Chondrocyte (in vitro differentiated cells): ENCODE measurements around the gene PLCB2. TPM values are rescaled to one million over a fixed set of nuclear protein-coding genes. Genes with fewer than 3 reads are reported as not detected.

ENCODE experiments used
- DNase-seq: peaks from one replicate; pipeline ENCODE4 v3.0.0; 2021; ENCODE audit warnings: mixed read lengths, low spot score
- H3K27ac Mint-ChIP-seq: one replicate; pipeline ENCODE4 v1.8.0; 2021; ENCODE audit warnings: mild to moderate bottlenecking, moderate library complexity, mixed read lengths; ENCODE audit not compliant: unreplicated experiment
- H3K27me3 Mint-ChIP-seq: 2 replicates; pipeline ENCODE4 v1.8.0; 2021; ENCODE audit warnings: low read depth, mixed read lengths
- H3K36me3 Mint-ChIP-seq: 2 replicates; pipeline ENCODE4 v1.8.0; 2021; ENCODE audit warnings: low read depth, mixed read lengths
- H3K4me1 Mint-ChIP-seq: 2 replicates; pipeline ENCODE4 v1.8.0; 2021; ENCODE audit warnings: low read depth, mild to moderate bottlenecking, mixed read lengths
- H3K4me3 Mint-ChIP-seq: one replicate; pipeline ENCODE4 v1.8.0; 2021; ENCODE audit warnings: mild to moderate bottlenecking, moderate library complexity, mixed read lengths; ENCODE audit not compliant: unreplicated experiment
- H3K9me3 Mint-ChIP-seq: 2 replicates; pipeline ENCODE4 v1.8.0; 2021; ENCODE audit warnings: low read depth, mixed read lengths
- CTCF ChIP-seq: fragments of 200-600 bp; sonication (generic); IDR thresholded peaks from 2 replicates; pipeline ENCODE4 v1.5.0; 2021; ENCODE audit warnings: antibody characterized with exemption, mild to moderate bottlenecking, moderate library complexity
- total RNA-seq: library from RNA; stranded (reverse); gene quantifications from 3 replicates; pipeline ENCODE4 v1.2.1, GENCODE V29; 2021

The PLCB2 gene
- total RNA-seq, 1 donor from 2014 or later = 2.8 TPM

- no peaks in the 10 kb centered on the region for H3K36me3 Mint-ChIP-seq
- H3K4me1 Mint-ChIP-seq = peaks cover 6% of the 10 kb centered on the region
- no peak overlapping the region for H3K27ac Mint-ChIP-seq
- DNase-seq = no peak
- no peak overlapping the region for H3K4me3 Mint-ChIP-seq
- H3K9me3 Mint-ChIP-seq = no peaks in the 10 kb centered on the region
- peaks cover 7% of the 10 kb centered on the region for H3K27me3 Mint-ChIP-seq
- no peak for TF ChIP-seq CTCF
These were observed 53.3 kb downstream of the PLCB2 start for GRCh38 chr15:40254452-40254851.

- no peaks in the 10 kb centered on the region for H3K36me3 Mint-ChIP-seq
- H3K27ac Mint-ChIP-seq = no peak overlapping the region
- H3K27me3 Mint-ChIP-seq = peaks cover 7% of the 10 kb centered on the region
- no peak for TF ChIP-seq CTCF
- no peaks in the 10 kb centered on the region for H3K9me3 Mint-ChIP-seq
- peak overlapping the region; percentile 70 for H3K4me3 Mint-ChIP-seq
- DNase-seq = peak; percentile 91
- peaks cover 6% of the 10 kb centered on the region for H3K4me1 Mint-ChIP-seq
These were observed 54.5 kb downstream of the PLCB2 start for GRCh38 chr15:40253167-40253790.

- Mint-ChIP-seq H3K4me1 (peaks cover 6% of the 10 kb centered on the region), H3K27ac (no peak overlapping the region), H3K9me3 (no peaks in the 10 kb centered on the region), H3K27me3 (peaks cover 7% of the 10 kb centered on the region), H3K4me3 (peak overlapping the region; percentile 70), H3K36me3 (no peaks in the 10 kb centered on the region)
- peak; percentile 43 for TF ChIP-seq CTCF
- DNase-seq = peak; percentile 76
These were observed 55.1 kb downstream of the PLCB2 start for GRCh38 chr15:40252438-40253166.

- peaks cover 7% of the 10 kb centered on the region for H3K27me3 Mint-ChIP-seq
- H3K4me3 Mint-ChIP-seq = no peak overlapping the region
- H3K27ac Mint-ChIP-seq = no peak overlapping the region
- peaks cover 6% of the 10 kb centered on the region for H3K4me1 Mint-ChIP-seq
- DNase-seq = peak; percentile 82
- no peaks in the 10 kb centered on the region for H3K36me3 Mint-ChIP-seq
- no peaks in the 10 kb centered on the region for H3K9me3 Mint-ChIP-seq
- TF ChIP-seq CTCF = no peak
These were observed 55.6 kb downstream of the PLCB2 start for GRCh38 chr15:40252141-40252437.

- peaks cover 6% of the 10 kb centered on the region for H3K4me1 Mint-ChIP-seq
- H3K36me3 Mint-ChIP-seq = no peaks in the 10 kb centered on the region
- no peak overlapping the region for H3K4me3 Mint-ChIP-seq
These were observed 56.1 kb downstream of the PLCB2 start for GRCh38 chr15:40251486-40252140.

More at GRCh38 chr15:40251486-40252140, 56.1 kb downstream of the PLCB2 start:
- no peak for DNase-seq
- Mint-ChIP-seq H3K27ac (no peak overlapping the region), H3K27me3 (peaks cover 7% of the 10 kb centered on the region), H3K9me3 (no peaks in the 10 kb centered on the region)
- TF ChIP-seq CTCF = no peak
